CD4-positive, alpha-beta T cell treated with Interleukin-1 beta for 1 hour (primary cell): ENCODE measurements around the gene COL17A1.

Experiments
- DNase-seq, 2 donors: peaks; one replicate each; pipeline ENCODE4 v3.0.0-alpha.2; 2020 to 2022

Gene COL17A1

DNA sequence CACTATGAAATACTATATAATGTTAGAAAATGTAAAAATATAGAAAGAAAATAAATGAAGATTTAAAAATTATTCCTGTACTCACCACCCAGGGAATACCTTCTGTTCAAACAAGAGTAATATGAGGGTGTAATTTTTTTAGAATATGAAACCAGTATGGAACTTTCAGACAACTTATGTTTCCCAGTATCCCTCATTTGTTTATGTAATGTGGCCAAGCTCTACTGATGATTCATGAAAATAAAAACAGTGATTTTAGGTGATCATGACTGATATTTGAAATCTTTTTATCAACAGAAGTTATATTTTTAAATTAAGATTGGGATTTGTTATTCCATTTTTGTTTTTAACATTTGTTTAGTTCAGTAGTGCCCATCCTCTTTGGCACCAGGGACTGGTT is 100.0 kb downstream of the COL17A1 start:
- DNase-seq, result no peak

DNA sequence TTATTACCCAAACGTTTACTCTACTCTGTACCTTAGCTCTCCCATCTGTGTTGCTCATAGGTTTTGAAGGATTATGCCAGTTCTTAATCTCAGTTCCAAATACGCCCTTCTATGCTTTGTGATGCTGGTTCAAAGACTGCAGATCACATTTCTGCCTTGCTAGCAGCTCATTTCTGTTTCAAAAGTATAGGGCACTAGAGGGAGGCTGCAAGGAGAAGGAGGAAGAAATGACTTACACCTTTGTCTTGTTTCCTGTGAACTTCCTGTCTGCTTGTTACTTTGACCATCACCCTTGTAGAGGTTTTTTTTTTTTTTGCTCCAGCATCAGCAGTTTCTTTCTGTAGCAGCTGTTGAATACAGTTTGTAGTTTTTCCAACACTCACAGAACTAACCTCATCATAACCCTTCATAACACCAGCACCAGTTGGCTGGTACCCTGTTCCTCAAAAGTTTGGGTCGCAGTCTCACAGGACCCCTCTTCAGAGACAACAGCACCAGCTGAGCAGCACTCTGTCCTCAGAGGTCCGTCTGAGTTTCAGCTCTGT is 102.2 kb downstream of the COL17A1 start:
- peak in 1 of 2 donors; percentile 44 for DNase-seq

DNA sequence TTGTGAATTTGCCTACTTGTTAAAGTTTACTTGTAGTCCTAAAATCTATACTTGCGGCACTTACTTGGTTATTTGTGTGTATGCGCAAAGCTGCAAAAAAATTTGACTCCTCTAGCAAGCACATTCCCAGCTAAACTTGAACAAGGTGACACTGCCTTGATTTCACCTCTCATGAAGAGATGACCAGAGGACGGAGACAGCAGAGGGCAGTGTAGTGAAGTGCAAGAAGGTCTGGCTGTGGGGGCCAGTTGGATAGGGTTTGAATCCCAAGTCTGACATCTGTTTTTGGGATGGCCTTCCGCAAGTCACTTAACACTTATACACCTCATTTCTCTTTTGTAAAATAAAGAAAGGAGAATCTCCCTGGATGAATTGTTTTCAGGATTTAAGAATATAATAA is 103.0 kb downstream of the COL17A1 start:
- DNase-seq, result no peak
